B cell (primary cell): Measurements from ENCODE around the gene NPHS1.

Source experiments
- CTCF ChIP-seq: fragments of 200-600 bp; IDR thresholded peaks from one replicate; pipeline ENCODE4 v1.8.0; 2022; ENCODE audit warnings: antibody characterized with exemption, mild to moderate bottlenecking
- EZH2 ChIP-seq: IDR thresholded peaks from 2 replicates; pipeline ENCODE4 v1.6.1; 2012; ENCODE audit warnings: borderline replicate concordance, low read depth, mild to moderate bottlenecking, moderate library complexity, low read length; ENCODE audit not compliant: insufficient read depth, poor library complexity, severe bottlenecking

- TF ChIP-seq CTCF (no peak), EZH2 (no peak)
These were observed 59.4 kb downstream of the NPHS1 start for GRCh38 chr19:35792888-35793287.
